GM13976 (cell line): ENCODE measurements around the gene YARS1.
"Not testable (repeated sequence)": the region's sequence is repeated elsewhere in the genome, so short reads cannot be mapped to it uniquely, and the experiment has no call there.

Source experiments
- DNase-seq: peaks from one replicate; pipeline ENCODE4 v3.0.0; 2012; ENCODE audit warnings: low spot score
- CTCF ChIP-seq: IDR thresholded peaks from 2 replicates; pipeline ENCODE4 v1.5.1; 2012; ENCODE audit warnings: borderline replicate concordance, mild to moderate bottlenecking; ENCODE audit not compliant: insufficient read depth; ENCODE audit errors: extremely low read depth, missing control alignments, control extremely low read depth
- in situ Hi-C: fragments of 300-500 bp; cut with MboI; formaldehyde crosslinking; loops from one replicate; pipeline ENCODE4 v1.12.0; 2022; ENCODE audit warnings: low sequenced_read_pairs, mixed read lengths, inconsistent platforms; ENCODE audit not compliant: unreplicated experiment

The YARS1 gene

GRCh38 chr1:32797456-32797855 is 19.7 kb downstream of the YARS1 start:
- TF ChIP-seq CTCF = no peak
- in situ Hi-C loops = no loop called here

GRCh38 chr1:32795763-32796162 is 21.4 kb downstream of the YARS1 start:
- not testable (repeated sequence) for DNase-seq

More at GRCh38 chr1:32797456-32797855, 19.7 kb downstream of the YARS1 start:
- no peak for DNase-seq

GRCh38 chr1:32791881-32792280 is 25.3 kb downstream of the YARS1 start:
- DNase-seq = no peak
- in situ Hi-C loops = no loop called here
- TF ChIP-seq CTCF = no peak

More at GRCh38 chr1:32795763-32796162, 21.4 kb downstream of the YARS1 start:
- in situ Hi-C loops = not testable (repeated sequence)

- DNase-seq, in situ Hi-C loops: not testable (repeated sequence)
These were observed 27.8 kb downstream of the YARS1 start for GRCh38 chr1:32789356-32789755.

- DNase-seq = no peak
- in situ Hi-C loops = no loop called here
- no peak for TF ChIP-seq CTCF
These were observed 30.3 kb downstream of the YARS1 start for GRCh38 chr1:32786856-32787255.

- no peak for DNase-seq
- in situ Hi-C loops = no loop called here
- TF ChIP-seq CTCF = no peak
These were observed 32.3 kb downstream of the YARS1 start for GRCh38 chr1:32784817-32785216.

- no peak for TF ChIP-seq CTCF
- in situ Hi-C loops = no loop called here
- DNase-seq = no peak
These were observed 33.3 kb downstream of the YARS1 start for GRCh38 chr1:32783851-32784250.

- in situ Hi-C loops = no loop called here
These were observed 35.1 kb downstream of the YARS1 start for GRCh38 chr1:32782086-32782485.

More at GRCh38 chr1:32782086-32782485, 35.1 kb downstream of the YARS1 start:
- TF ChIP-seq CTCF = no peak
- DNase-seq = no peak
